Measurements from ENCODE around the gene AMELX.

AMELX gene

DNA sequence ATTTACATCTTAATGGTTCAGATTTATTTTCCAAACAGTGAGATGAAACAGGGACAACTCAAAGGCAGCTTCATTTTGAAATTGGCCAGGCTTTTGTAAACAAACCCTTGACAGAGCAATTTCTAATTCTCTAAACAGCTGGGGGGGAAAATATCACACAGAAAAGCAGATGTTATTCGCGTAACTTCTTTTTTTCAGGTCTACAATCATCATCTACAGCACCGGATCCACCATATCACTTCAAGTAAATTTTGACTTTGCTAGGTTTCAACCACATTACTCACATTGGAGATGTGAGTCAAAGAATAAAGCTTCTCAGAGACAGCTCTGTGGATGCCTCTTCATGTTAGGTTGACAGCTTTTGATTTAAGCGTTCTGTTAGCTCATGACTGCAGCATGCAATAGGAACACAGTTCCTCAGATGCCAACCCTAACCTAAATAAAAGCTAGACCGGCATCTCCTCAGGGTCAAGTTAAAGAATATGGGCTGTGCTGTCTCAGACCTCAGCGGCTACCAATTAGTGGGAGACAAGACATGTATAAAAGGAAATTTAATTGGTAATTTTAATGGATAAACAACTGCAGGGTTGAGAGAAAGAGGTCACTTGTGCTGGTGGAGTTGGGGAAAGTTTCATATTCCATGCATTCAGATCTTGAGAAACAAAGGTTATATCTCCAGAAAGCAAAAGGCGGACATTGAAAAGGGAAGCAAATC lies 26.8 kb downstream of the AMELX start:
- H3K4me3 ChIP-seq (ENCODE audit: control insufficient read depth, low read depth, low read length): no peak overlapping the region
- TF ChIP-seq, protein P1, sequence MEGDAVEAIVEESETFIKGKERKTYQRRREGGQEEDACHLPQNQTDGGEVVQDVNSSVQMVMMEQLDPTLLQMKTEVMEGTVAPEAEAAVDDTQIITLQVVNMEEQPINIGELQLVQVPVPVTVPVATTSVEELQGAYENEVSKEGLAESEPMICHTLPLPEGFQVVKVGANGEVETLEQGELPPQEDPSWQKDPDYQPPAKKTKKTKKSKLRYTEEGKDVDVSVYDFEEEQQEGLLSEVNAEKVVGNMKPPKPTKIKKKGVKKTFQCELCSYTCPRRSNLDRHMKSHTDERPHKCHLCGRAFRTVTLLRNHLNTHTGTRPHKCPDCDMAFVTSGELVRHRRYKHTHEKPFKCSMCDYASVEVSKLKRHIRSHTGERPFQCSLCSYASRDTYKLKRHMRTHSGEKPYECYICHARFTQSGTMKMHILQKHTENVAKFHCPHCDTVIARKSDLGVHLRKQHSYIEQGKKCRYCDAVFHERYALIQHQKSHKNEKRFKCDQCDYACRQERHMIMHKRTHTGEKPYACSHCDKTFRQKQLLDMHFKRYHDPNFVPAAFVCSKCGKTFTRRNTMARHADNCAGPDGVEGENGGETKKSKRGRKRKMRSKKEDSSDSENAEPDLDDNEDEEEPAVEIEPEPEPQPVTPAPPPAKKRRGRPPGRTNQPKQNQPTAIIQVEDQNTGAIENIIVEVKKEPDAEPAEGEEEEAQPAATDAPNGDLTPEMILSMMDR (conservative IDR thresholded peaks at IDR 0.05; ENCODE audit: control insufficient read depth, insufficient read depth, low read depth, low read length): no peak
- peak; percentile 30 for DNase-seq (ENCODE audit: low read depth)

DNA sequence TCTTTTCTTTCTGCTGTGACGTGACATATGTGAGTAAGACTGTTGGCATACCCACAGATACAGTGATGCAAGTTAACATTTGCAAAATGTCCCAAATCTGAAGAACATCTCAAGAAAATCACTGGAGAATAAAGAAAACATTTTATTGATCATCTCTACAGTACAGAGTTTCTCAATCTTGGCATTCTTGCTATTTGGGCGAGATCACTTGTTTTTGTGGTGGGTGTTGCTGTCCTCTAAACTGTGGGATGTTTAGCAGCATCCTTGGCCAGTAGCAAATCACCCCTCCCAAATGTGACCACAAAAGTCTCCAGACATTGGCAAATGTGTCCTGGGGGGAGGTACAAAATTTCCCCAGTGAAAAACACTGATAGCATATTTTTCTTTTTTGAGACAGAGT lies 28.8 kb downstream of the AMELX start:
- H3K4me3 ChIP-seq (ENCODE audit: control insufficient read depth, low read depth, low read length): no peak overlapping the region
- DNase-seq (ENCODE audit: low read depth): peak; percentile 59
- TF ChIP-seq, protein P1 (conservative IDR thresholded peaks at IDR 0.05; ENCODE audit: control insufficient read depth, insufficient read depth, low read depth, low read length): no peak

DNA sequence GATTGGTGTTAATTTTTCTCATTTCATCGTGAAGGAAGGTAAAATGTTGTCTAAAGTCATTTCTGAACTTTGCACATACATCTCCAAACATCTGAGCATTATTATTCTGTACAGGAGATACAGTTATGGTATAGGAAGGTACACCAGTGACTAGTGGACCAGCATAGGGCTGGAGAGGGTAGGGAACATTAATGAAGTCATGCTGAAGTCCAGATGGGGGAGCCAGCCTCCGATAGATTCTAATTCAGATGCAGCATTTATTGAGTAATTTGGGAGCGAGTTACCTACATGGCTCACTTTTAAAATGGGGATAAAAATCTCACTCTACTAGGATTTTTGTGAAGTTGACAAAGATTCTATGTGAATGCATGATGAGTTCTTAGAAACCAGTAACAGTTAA lies 34.9 kb downstream of the AMELX start:
- no peak for DNase-seq (ENCODE audit: low read depth)
- TF ChIP-seq, protein P1 (conservative IDR thresholded peaks at IDR 0.05; ENCODE audit: control insufficient read depth, insufficient read depth, low read depth, low read length): no peak
- no peak overlapping the region for H3K4me3 ChIP-seq (ENCODE audit: control insufficient read depth, low read depth, low read length)

DNA sequence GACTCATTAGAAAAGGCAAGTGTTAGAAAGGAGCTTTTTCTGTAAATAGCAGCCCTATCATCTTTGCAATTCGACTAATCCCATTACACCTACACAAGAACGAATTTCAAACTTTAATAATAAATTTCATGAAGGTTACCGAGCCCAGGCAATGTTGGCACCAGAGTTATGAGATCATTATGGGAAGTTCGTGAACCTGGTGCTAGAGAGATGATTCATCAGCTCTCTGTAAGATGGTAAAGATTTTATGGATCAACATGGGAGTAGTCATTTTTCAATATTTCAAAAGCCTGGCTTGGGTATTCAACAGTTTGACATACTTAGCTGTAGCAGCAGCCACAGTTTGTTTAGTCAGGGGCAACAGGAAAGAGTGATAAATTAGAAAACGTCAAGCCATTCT lies 35.8 kb downstream of the AMELX start:
- TF ChIP-seq, protein P1 (conservative IDR thresholded peaks at IDR 0.05; ENCODE audit: control insufficient read depth, insufficient read depth, low read depth, low read length): no peak
- DNase-seq (ENCODE audit: low read depth): peak; percentile 64
- H3K4me3 ChIP-seq (ENCODE audit: control insufficient read depth, low read depth, low read length): no peak overlapping the region

DNA sequence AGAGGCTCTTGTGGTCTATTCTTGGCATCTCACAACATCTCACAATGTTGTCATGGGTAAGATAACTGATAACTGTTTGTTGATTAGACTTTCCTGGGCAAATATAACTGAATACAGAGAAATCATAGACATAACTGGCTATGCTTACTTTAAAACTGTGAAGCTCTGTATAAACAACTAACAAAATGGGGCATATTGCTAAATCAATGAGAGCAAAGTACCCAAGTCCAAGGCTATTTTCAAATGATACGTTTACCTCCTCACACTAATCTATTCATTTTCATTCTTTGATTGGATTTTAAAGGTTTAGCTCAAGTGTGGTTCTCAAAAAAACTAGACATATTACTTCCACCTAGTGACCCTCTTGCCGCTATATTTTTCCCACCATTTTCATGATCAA lies 38.6 kb downstream of the AMELX start:
- TF ChIP-seq, protein P1 (conservative IDR thresholded peaks at IDR 0.05; ENCODE audit: control insufficient read depth, insufficient read depth, low read depth, low read length): no peak
- no peak for DNase-seq (ENCODE audit: low read depth)
- no peak overlapping the region for H3K4me3 ChIP-seq (ENCODE audit: control insufficient read depth, low read depth, low read length)

DNA sequence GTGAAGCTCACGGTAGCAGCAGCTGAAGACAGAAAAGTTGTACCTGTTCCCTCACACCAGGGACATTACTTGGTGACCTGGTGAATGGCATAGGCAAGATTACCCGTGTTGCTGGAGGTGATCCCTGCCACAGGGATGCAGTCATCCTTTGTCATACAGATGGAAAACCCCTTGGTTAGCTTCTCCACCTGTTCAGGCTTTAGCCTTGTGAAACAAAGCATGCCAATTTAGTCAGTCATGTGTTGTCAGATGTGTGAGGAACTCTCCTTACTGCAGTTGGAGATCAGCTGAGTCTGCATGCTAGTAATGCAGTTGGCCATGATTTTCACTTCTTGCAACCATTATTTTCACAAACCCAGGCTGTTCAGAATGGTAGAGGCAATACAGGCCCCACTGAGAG lies 41.0 kb downstream of the AMELX start:
- no peak overlapping the region for H3K4me3 ChIP-seq (ENCODE audit: control insufficient read depth, low read depth, low read length)
- TF ChIP-seq, protein P1 (conservative IDR thresholded peaks at IDR 0.05; ENCODE audit: control insufficient read depth, insufficient read depth, low read depth, low read length): no peak
- DNase-seq (ENCODE audit: low read depth): peak; percentile 20
